Measurements from ENCODE around the gene OLFM3. TPM values are rescaled to one million over a fixed set of nuclear protein-coding genes. Genes with fewer than 3 reads are reported as not detected.

The OLFM3 gene
- total RNA-seq, 1 experiment from 2014 or later: not detected

- ChIA-PET POLR2A (ENCODE audit: unreplicated experiment) (no interaction called here), CTCF (no interaction called here)
- H3K79me2 ChIP-seq (ENCODE audit: low read depth): no peaks in the 10 kb centered on the region
- H3K4me1 ChIP-seq (replicated peaks; ENCODE audit: insufficient read depth): no peaks in the 10 kb centered on the region
- H3K36me3 ChIP-seq (ENCODE audit: low read depth): no peaks in the 10 kb centered on the region
- no peaks in the 10 kb centered on the region for H3K9me2 ChIP-seq (ENCODE audit: insufficient read depth)
- no peaks in the 10 kb centered on the region; the same call in 1 of the 2 replicates for H4K20me1 ChIP-seq (ENCODE audit: insufficient read depth)
- no peak overlapping the region for H3K4me3 ChIP-seq
- H3K27ac ChIP-seq: no peak overlapping the region
- no TSS peak for BruUV-seq (replicated peaks)
- no peaks in the 10 kb centered on the region for H3F3A ChIP-seq (ENCODE audit: insufficient read depth, low read depth)
- no peaks in the 10 kb centered on the region for H3K27me3 ChIP-seq (ENCODE audit: insufficient read depth, low read depth)
- H3K4me2 ChIP-seq: no peak overlapping the region
- no peak overlapping the region for H2AFZ ChIP-seq
- no peaks in the 10 kb centered on the region for H3K9me3 ChIP-seq (ENCODE audit: insufficient read depth, low read depth)
- DNase-seq: no peak
- no peak for TF ChIP-seq EZH2 (IDR thresholded peaks at IDR 0.05; ENCODE audit: low read depth)
- intact Hi-C loops (cut with micrococcal nuclease; ENCODE audit: unreplicated experiment): no loop called here
These were observed 22.8 kb upstream of the OLFM3 start for GRCh38 chr1:102019530-102019929.

GRCh38 chr1:102015728-102016127, 19.0 kb upstream of the OLFM3 start:
- no peaks in the 10 kb centered on the region for H3K4me1 ChIP-seq (replicated peaks; ENCODE audit: insufficient read depth)
- H3K4me2 ChIP-seq: no peak overlapping the region
- H3K79me2 ChIP-seq (ENCODE audit: low read depth): no peaks in the 10 kb centered on the region
- intact Hi-C loops (cut with micrococcal nuclease; ENCODE audit: unreplicated experiment): no loop called here
- BruUV-seq (replicated peaks): no TSS peak
- no peaks in the 10 kb centered on the region for H3K36me3 ChIP-seq (ENCODE audit: low read depth)
- no peaks in the 10 kb centered on the region; the same call in 1 of the 2 replicates for H4K20me1 ChIP-seq (ENCODE audit: insufficient read depth)
- no peaks in the 10 kb centered on the region for H3K9me2 ChIP-seq (ENCODE audit: insufficient read depth)
- TF ChIP-seq CTCF (conservative IDR thresholded peaks at IDR 0.05) (no peak), EZH2 (IDR thresholded peaks at IDR 0.05; ENCODE audit: low read depth) (no peak)
- no peaks in the 10 kb centered on the region for H3K9me3 ChIP-seq (ENCODE audit: insufficient read depth, low read depth)
- no peak overlapping the region for H3K4me3 ChIP-seq
- H3K27ac ChIP-seq: no peak overlapping the region
- H2AFZ ChIP-seq: no peak overlapping the region
- H3K27me3 ChIP-seq (ENCODE audit: insufficient read depth, low read depth): no peaks in the 10 kb centered on the region
- ChIA-PET CTCF (no interaction called here), POLR2A (ENCODE audit: unreplicated experiment) (no interaction called here)
- no peaks in the 10 kb centered on the region for H3F3A ChIP-seq (ENCODE audit: insufficient read depth, low read depth)
- no peak for DNase-seq

DNA sequence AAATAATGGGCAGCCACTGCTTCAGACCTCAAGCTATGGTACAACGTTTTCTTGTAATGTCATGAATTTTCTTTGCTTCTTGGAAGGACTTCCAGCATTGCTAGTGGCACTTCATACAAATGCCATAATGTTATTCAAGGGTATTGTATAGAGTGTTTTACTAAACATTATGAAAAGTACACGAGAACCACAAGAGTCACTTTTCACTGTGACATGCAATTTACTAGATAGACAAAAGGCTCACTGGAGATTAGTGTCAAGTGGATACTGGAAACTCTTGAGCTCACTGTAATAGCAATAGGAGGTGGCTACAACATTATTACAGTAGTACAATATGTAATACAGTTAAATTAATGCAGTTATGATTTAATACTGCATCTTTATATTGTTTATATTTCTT, 5.3 kb upstream of the OLFM3 start:
- intact Hi-C loops (cut with micrococcal nuclease; ENCODE audit: unreplicated experiment): no loop called here
- Histone ChIP-seq H4K20me1 (ENCODE audit: insufficient read depth) (no peaks in the 10 kb centered on the region), H3K4me2 (no peak overlapping the region), H3K4me3 (no peak overlapping the region), H3K9me2 (ENCODE audit: insufficient read depth) (no peaks in the 10 kb centered on the region), H3K27ac (no peak overlapping the region), H2AFZ (no peak overlapping the region), H3F3A (ENCODE audit: insufficient read depth, low read depth) (no peaks in the 10 kb centered on the region), H3K4me1 (replicated peaks; ENCODE audit: insufficient read depth) (no peaks in the 10 kb centered on the region), H3K27me3 (ENCODE audit: insufficient read depth, low read depth) (no peaks in the 10 kb centered on the region), H3K9me3 (ENCODE audit: insufficient read depth, low read depth) (no peaks in the 10 kb centered on the region), H3K36me3 (ENCODE audit: low read depth) (no peaks in the 10 kb centered on the region), H3K79me2 (ENCODE audit: low read depth) (no peaks in the 10 kb centered on the region)
- no peak for DNase-seq
- ChIA-PET POLR2A (ENCODE audit: unreplicated experiment) (no interaction called here), CTCF (no interaction called here)
- TF ChIP-seq CTCF (conservative IDR thresholded peaks at IDR 0.05) (no peak), EZH2 (IDR thresholded peaks at IDR 0.05; ENCODE audit: low read depth) (no peak)
- BruUV-seq (replicated peaks): no TSS peak

DNA sequence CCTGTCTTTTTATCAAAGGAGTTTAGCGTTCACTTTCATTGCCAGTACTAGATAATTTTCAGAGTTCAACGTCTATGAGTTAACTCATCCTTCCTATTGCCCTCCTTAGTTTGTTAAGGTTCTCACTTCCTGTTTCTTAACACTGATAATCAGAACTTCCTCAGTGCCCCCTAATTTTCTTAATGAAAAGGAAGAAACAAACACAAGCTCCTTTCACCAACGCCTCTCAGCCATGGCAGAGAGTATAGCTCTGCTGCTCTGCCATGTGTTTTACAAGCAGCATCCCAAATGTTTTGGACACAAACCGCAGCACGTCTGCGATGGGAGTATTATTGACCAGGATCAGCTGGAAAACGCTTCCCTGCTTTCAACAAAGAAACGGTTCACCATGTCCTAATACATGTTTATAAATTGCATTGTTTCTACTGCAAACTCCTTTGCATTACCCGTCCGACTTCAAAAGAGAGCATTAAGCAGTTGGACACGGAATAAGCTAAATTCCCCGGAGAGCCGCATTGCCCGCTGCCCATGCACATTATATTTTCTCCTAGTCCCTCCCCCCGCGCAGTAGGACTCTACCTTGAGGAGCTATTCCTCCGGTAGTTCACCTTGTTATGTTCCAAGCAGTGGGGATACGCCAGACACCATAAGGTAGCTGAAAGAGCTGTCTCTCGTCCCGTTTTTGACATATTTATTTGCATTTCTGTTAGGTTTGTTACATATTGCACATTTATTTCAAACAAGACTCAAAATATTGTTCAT, 561 bp downstream of the OLFM3 start:
- H3K9me2 ChIP-seq (ENCODE audit: insufficient read depth): no peaks in the 10 kb centered on the region
- no peak overlapping the region for H3K4me2 ChIP-seq
- DNase-seq: no peak
- H3K36me3 ChIP-seq (ENCODE audit: low read depth): no peaks in the 10 kb centered on the region
- ChIA-PET CTCF (no interaction called here), POLR2A (ENCODE audit: unreplicated experiment) (no interaction called here)
- H3K27me3 ChIP-seq (ENCODE audit: insufficient read depth, low read depth): no peaks in the 10 kb centered on the region
- BruUV-seq (replicated peaks): no TSS peak
- no peaks in the 10 kb centered on the region for H3K4me1 ChIP-seq (replicated peaks; ENCODE audit: insufficient read depth)
- no peak overlapping the region for H2AFZ ChIP-seq
- no peak overlapping the region for H3K4me3 ChIP-seq
- no peak for TF ChIP-seq CTCF (conservative IDR thresholded peaks at IDR 0.05)
- TF ChIP-seq EZH2 (IDR thresholded peaks at IDR 0.05; ENCODE audit: low read depth): no peak
- intact Hi-C loops (cut with micrococcal nuclease; ENCODE audit: unreplicated experiment): no loop called here
- H3F3A ChIP-seq (ENCODE audit: insufficient read depth, low read depth): no peaks in the 10 kb centered on the region
- no peaks in the 10 kb centered on the region for H3K79me2 ChIP-seq (ENCODE audit: low read depth)
- no peak overlapping the region for H3K27ac ChIP-seq
- H4K20me1 ChIP-seq (ENCODE audit: insufficient read depth): no peaks in the 10 kb centered on the region
- H3K9me3 ChIP-seq (ENCODE audit: insufficient read depth, low read depth): no peaks in the 10 kb centered on the region
